ENCODE results near the gene TNFRSF6B.

- TF ChIP-seq, protein P1, sequence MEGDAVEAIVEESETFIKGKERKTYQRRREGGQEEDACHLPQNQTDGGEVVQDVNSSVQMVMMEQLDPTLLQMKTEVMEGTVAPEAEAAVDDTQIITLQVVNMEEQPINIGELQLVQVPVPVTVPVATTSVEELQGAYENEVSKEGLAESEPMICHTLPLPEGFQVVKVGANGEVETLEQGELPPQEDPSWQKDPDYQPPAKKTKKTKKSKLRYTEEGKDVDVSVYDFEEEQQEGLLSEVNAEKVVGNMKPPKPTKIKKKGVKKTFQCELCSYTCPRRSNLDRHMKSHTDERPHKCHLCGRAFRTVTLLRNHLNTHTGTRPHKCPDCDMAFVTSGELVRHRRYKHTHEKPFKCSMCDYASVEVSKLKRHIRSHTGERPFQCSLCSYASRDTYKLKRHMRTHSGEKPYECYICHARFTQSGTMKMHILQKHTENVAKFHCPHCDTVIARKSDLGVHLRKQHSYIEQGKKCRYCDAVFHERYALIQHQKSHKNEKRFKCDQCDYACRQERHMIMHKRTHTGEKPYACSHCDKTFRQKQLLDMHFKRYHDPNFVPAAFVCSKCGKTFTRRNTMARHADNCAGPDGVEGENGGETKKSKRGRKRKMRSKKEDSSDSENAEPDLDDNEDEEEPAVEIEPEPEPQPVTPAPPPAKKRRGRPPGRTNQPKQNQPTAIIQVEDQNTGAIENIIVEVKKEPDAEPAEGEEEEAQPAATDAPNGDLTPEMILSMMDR (IDR thresholded peaks at IDR 0.05; ENCODE audit: insufficient read depth, low read length, poor library complexity, severe bottlenecking) = no peak
- TF ChIP-seq EZH2phosphoT487 (conservative IDR thresholded peaks at IDR 0.05; ENCODE audit: low read length) = no peak
Measured at GRCh38 chr20:63657937-63658748, 38.3 kb upstream of the TNFRSF6B start, which contains the start of gene RTEL1.

Data from SU-DHL-6 (cell line).